ENCODE results near the gene GPR84.

Gene GPR84

DNA sequence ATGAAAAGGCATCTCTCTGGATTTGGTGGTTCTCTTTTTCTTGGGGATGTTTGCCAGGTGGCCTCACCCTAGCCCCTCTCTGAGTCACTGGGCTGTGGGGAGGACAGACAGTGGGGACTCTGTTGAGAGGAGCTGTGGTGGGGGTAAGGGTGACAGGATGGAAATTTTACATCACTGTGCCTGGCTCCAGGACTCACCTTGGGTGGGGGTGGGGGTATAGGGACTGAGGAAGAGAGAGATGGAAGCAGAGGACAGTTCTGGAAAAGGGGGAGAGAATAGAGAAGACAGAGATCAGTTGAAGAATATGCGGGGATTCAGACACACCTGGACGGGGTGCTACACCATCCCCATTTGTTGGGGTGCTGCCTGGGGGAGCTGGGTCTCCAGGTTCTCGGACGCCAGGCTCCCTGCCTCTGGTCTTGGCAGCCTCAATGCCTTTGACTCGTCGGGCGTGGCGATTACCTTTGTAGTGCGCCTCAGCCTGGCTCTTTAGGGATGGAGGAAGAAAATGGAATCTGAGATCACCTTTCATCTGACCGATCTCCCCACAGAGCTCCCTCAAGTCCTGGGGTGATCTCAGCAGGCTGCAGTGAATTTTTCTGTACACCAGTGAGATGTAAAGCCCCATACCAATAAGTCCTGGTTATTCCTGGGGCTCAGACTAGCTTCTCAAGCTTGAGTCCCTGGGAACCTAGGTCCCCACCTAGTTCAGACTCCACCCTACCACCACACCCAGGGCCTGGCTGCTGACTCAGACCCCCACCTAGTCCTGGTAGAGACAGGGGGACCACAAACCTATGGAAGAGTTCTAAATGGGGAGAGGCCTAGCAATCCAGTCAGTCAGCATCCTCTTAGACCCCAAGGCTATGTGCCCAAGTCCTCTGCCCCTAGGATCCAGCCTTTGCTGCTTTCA lies 9.6 kb upstream of the GPR84 start:
- DNase-seq = no peak

DNA sequence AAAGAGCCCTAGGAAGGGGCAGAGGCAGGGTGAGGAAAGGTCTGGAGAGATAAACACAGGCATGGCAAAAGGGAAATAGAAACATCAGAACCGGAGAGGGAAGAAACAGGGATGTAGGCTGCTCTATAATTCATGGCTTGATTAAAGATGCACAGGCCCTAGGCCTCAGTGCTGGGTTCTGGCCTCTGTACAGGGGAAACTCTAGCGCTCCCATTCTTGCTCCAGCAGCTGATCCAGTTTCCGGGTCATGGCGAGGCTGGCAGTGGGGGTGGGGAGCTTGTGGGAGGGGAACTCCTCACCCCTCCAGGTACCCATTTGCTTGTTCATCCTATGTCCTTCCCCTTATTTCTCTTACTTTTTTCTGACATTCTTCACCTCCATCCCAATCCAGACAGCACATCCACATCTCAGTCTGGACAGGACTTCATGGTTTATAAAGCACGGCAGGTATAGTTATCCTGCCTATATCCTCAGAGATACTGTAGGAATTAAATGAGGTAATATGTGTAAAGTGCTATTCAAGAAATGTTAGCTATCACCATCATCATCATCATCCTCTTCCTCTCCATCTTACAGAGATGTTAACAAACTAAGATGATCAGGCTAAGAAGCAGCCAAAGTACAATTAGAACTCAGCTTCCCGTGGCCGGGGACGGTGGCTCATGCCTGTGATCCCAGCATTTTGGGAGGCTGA lies 8.0 kb upstream of the GPR84 start:
- no peak for DNase-seq

DNA sequence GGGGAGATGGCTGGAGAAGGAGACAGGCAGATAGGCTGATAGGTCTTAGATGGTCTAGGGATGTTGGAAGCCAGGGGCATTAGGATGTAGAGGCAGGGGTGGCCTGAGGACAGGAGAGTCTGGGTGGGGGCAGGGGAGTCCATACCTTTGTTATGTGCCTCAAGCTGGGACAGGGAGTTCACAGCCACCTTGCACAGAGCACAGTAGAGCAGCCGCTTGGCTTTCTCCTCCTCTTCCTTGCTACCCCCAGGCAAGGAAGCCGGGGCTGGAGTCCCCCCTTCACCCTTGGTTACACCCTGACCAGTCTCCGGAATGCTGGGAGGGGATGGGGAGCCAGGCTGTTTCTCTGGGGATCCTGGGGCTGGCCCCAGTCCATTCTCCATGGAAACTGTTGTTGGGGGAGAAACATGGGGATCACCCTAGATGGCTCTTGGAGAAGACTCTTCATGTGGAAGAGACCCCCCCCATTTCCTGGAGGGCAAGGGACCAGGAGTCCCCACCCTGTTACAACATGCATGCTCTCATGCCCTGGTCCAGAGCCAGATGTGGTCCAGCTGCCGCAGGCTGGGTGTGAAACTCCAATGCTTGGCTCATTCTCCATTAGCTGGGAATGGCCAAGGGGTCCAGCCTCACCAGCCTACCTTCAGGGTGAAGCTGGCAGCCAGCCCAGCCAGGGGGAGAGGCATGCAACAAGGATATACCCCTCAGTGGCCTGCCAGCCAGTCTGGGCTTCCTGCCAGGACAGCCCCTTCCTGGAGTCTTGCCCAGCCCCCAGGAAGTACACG lies 7.2 kb upstream of the GPR84 start:
- no peak for DNase-seq

DNA sequence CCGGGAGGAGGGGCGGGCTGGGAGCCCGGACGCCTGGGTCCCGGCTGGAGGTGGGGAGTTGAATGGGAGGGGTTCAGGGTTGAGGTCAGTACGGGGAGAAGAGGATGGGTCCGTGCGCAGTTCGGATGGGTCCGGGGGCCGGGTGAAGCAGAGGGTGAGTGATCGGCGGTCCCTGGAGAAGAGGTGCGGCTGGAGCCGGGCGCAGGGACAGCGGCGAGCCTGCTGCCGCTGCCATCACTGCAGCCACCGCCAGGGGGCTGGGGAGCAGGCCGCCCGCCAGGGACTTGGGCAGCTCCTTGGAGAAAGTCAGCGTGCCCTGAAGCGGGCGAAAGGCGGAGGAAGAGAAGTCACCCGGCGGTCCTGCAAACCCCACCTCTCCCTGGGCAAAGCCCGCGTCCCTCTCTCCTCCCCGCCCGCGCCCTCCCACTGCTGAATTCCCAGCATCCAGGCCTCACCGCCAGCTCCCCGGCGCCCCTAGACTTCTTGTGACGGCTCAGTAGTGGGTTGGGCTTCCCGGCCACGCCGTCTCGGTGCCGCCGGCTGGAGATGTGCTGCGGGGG lies 6.0 kb upstream of the GPR84 start:
- DNase-seq = peak in 1 of 2 donors; percentile 38

DNA sequence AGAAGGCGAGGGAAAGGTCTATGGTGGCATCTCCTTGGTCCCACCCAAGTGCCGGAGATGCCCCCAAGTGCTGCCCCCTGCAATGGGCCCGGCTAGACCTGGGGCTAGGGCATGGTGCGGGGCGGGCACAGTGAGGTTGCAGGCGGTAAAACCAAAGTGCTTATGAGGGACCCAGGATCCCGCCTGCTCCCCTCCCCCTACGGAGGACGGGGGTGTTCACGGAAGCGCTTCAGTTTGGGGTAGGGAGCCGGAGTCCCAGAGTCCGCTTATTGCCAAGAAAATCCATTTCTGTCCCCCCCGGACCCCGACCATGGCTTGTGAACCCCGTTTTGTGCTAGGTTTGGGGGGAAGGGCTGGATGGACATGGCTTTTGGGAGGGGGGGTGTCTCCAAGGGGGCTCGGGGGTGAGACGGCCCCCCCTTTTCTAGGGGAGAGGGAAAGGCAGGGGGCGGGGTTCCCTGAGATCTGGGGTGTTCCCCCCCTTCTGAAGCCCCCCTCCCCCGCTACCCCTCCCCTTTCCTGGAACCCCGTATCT lies 5.4 kb upstream of the GPR84 start:
- DNase-seq = no peak

DNA sequence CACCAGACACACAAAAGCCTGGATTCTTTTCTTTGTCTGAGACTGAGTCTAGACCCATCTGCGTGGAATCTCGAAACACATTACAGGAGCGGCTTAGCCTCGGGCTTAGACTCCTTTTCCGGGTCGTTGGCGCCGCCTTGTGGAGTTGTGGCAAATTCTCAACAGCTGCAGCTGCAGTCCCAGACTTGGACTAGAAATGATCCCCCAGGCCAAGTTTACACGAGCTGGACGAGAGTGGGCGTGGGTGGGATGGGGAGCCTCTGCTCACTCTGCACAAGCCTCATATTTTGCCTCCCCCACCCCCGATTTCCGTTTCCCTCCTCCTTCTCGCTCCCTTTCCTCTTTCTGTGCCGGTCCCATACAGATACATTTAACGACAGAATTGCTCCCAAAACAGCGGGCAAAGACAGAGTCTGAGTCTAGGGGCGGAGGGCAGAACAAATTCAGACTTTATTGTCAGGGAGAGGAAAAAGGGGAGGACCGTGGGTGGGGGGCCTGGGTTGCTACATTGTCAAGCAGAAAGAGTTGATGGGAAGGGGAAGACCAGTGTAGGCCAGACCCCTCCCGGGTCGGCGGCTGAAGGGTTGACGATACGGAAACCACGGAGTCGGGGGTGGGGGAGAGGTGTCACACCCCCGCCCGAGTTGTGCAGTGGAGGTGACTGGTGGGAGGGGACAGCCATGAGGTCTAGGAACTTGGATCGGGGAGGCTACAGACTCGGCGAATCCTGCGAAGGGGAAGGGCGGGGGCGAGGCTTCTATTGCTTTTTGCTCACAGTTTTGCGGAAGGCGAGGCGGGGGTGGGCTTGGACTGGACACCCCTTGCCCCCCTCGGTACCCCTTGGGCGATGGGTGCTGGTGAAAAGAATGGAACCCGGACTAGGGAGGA lies 4.7 kb upstream of the GPR84 start:
- peak; percentile 72 to 78 for DNase-seq

DNA sequence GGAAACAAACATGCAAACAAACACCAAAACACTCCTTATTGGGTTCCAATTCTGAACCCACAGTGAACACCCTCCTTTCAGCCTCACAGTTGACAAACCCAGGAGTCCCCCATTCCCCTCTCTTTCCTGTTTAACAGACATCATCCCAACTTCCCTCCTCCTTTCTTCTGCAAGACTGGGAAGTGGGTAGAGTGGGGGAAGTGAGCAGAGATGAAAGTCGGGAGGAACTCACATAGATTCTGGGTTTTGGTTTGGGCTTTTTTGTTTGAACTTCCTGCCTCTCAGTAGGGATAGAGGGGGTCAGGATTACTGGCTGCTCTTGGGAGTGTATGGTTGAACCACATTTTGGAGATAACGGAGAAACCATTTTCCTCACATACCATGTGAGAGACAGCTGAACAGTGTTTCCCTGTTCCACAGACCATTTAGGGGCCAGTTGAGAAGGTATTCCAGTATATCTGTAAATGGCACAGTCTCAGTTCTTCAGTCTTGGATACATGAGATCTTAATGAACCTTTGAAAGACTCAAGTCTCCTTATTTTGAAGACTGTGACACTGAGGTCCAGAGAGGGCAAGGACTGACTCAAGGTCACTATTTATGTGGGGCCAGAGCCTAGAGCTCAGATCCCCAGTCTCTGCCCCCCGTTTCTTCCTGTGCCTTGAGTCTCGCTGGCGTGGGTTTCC lies 3.9 kb upstream of the GPR84 start:
- no peak for DNase-seq

DNA sequence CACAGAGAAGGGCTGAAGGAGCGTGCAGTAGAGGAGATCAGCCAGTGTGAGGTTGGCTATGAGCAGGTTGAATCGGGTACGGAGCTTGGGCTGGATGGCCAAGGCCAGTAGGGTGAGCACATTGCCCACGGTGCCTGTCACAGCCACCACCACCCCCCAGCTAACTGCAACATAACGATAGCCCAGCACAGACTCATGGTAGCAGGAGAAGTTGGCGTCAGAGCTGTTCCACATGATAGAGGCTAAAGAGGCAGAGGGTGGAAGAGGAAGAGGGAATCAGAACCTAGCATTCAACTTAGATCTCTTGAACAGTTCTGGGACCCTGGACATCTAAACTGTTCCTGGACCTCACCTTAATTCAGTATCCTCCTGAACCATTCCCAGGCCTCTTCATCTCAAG lies 668 bp downstream of the GPR84 start:
- no peak for DNase-seq

DNA sequence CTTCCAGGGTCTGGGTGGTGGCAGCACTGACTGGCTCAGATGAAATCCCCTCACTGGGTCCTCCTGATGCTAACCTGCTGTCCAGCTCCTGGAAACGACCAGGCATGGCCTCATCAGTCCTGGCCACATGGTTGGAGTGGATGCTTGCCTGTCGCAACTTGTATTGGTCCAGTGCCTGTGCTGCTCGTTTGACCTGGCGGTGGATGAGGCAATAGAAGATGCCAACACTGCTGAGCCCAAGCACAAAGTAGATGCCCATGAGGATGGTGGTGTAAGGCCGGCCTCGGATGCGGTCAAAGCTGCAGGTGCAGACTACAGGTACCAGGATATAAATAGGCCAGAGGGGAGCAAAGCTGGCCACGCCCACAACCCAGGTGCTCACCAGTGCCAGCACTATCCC lies 1.2 kb downstream of the GPR84 start:
- no peak for DNase-seq

DNA sequence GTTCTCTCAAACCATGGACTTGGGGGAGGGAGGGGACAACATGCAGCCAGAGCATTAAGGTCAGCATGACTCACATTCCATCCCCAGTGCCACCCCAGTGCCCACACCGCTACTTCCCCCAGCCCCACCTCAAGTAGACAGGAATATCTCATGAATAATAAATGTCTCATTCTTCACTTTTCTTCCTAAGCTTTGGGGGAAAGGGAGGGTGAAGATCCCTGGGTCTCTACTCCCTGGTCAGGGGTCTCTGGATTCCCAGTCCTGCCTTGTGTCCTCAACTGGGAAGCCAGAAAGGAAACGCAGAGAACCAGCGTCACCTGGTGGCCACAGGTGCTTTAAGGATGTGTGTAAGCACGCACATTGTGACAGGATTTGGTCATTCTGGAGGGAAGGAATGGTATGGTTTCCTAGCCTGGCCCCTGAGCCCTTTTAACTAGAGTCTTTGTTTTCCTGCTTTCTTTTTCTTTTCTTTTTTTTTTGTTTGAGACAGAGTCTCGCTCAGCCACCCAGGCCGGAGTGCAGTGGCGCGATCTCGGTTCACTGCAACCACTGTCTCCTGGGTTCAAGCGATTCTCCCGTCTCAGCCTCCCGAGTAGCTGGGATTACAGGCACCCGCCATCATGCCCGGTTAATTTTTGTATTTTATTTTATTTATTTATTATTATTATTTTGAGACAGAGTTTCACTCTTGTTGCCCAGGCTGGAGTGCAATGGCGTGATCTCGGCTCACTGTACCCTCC lies 3.4 kb downstream of the GPR84 start:
- DNase-seq = peak in 1 of 2 donors; percentile 36

DNA sequence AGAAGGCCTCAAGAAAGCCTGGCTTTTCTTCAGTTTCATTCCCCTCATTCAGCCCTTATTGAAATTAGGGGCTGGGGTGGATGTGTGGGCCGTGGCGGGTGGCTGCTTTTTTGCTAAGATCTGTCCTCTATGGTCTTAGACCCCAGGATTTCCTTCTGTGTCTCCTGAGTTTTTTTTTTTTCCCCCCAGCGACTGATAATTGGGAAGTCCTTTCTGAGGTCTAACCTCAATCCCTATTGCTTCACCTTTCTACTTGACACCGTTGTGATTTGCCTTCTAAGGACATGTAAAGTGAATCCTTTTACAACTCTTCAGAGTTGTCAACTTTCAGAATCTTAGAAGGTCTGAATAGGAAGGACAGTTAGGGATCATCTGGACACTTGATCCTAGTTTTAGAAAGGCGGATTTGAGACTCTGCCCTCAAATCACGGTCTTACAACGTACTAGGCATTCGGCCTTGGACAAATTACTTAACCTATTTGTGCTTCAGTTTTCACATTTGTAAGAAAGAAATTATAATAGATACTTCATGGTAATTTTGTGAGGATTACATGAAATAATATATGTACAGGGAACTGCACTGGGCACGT lies 4.4 kb downstream of the GPR84 start:
- no peak for DNase-seq

DNA sequence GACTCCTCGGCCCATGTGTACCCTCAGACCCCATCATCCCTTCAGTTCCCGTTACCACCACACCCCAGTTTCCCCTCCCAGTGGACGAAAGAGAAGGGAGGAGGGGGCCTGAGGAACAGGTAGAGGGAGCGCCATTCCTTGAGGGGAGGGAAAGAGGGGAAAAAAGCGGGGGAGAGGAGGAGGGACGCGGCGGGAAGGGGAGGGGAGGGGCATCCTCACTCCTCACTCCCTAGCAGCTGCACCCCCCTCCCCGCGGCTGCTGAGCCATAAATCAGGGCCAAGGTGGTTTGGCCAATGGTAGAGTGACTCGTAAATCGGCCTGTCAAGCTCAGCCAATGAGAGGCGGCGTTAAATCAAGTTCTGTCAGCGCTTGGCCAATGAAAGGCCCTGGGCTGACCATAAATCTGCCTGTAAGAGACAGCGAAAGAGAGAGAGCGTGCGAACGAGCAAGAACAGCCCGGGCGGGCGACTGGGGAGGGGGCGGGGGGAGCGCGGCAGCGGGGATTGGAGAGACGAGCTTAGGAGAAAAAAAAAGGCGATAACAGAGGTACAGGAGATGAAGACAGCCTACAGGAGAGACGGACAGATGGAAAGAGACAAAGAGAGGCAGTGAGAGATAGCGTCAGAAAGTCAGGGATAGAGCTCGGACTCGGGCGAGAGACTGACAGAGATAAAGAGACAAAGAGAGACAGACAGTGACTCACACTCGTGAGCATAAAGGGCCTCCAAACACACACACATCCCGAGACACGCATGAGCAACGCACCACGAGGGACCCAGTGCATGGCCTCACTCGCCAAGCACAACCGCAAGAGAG lies 5.1 kb downstream of the GPR84 start:
- DNase-seq = peak; percentile 79 to 97

DNA sequence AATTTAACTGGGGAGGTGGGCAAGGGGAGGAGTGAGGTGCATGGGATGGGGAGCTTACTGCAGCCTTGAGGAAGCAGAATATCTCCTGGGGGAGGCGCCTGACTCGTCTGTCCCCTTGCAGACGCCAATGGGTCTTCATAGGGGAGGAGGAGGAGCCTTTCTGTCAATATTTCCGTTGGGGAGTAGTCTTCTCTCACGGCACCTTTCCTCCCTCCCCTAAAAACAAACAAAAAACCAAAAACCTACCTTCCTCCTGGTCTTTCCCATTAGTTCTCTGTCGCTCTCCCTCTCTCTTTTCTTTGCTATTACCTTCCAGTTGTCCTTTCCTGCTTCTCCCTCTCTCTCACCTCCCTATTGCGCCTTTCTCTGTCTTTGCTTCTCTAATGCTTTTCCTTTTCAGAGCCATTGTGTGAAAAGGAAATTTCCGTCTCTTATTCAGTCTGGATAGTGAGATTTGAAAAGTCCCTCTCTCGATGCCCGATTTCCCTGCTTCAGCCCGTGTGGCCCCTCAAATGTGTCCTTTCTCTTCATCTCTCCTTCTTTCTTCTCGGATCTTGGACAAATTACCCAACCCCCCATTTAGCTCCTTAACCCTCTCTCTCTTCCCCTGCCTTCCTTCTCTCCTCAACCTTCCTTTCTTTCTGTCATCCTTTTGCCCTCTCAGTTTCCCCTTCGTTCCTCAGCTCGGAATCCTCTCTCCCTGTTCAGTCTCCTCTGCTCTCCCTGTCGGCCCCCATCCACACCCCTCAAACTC lies 5.9 kb downstream of the GPR84 start:
- DNase-seq = no peak

DNA sequence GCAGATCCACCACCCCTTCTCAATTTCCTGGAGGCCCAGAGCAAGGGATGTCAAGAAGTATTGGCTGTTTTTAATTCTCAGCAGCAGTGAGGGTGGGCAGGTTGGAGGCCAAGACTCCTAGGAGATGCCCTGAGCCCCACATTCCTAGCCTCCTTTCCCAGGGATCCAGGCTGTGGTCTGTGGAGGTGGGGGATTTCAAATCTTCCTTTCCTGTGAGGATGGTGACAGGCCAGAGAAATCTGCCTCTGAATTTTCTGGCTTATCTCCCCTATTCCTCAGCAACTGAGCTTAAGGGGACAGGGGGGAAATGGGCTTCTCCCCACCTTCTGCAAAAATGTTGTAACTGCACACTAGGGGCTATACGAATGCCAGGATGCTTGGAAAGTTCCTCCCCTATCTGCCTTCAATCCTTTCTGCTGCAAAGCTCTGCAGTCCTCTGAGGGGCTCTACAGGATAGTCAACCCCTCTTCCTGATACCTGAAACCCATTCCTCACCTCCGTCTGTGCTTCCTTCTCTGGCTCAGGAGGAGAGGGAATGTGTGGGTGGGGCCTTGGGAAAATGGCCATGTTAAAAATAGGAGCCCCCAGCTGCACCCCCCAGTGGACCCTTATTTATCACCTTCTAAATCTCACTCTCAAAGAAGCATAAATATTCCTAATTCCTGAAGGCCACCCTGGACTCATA lies 6.6 kb downstream of the GPR84 start:
- DNase-seq = no peak

DNA sequence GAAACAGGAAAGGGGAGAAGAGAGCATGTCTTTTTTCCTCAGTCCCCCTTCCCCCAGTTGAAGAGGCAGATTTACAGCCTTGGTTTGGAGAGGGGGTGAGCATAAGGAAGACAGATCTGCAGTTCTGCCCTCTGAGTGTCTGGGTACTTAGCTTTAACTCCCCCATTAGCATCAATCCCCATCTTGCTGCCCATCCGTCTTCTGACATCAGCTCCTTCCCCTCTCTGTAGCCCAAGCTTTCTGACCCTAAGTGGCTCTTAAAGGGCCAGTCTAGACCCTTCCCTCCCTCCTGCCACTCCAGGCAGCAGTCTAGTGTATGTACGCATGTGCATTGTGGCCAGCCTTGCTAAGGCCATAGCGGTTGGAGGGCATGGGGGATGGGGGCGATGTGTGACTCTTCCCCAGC lies 7.3 kb downstream of the GPR84 start:
- DNase-seq = no peak

DNA sequence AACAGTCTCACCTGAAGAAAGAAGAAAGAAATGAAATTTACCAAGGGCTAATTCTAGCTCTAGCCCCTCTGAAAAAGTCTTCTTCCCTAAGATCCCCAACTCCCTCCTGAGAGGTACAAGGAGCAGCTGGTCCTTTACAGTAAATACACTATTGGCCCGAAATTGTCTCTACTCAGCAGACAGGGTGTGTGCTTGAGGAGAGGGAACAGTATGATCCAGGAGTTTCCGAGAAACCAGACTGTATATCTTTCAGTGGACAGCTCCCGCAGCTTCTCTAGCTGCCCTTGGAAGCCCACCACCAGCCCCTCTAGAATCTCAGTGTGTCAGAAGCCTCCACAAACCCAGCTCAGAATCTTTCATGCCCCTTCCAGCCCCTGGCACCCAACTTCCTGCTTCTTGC lies 8.1 kb downstream of the GPR84 start:
- no peak for DNase-seq

DNA sequence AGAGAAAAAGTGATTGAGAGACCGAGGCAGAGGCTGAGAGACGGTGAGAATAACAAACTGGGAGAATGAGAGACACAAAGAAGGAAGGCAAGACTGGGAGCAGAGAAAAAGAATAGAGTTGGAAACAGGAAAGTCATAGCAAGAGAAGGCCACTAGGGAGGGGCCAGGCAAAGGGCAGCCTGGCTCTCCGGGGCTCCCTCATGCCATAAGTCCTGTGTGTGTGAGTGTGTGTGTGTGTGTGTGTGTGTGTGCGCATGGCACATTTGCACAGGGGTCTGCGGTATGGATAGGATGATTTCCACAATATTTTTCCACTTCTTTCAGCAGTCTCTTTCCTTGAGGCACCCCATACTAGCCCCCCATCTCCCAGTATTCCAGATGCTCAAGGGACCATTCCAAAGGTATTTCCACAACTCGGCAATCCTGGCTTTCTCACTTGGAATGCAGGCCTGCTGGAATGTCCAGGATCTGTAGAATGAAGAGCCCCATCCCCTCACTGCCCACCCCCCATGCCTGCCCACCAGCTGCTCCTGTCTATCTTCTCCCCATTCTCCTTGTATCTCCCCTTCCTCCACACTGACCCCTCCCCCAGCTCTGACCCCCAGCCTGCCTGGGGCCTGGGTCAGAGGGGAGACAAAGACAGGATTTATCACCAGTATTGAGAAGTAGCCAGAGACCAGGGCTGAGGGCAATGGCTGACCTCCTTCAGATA lies 9.0 kb downstream of the GPR84 start:
- DNase-seq = no peak

Data from bone marrow (tissue), 2 donors.